ENCODE data around the gene ARHGAP15. TPM values are rescaled to one million over a fixed set of nuclear protein-coding genes. Genes with fewer than 3 reads are reported as not detected.

Gene ARHGAP15
- total RNA-seq, 1 experiment from 2014 or later = 0.42 TPM

DNA sequence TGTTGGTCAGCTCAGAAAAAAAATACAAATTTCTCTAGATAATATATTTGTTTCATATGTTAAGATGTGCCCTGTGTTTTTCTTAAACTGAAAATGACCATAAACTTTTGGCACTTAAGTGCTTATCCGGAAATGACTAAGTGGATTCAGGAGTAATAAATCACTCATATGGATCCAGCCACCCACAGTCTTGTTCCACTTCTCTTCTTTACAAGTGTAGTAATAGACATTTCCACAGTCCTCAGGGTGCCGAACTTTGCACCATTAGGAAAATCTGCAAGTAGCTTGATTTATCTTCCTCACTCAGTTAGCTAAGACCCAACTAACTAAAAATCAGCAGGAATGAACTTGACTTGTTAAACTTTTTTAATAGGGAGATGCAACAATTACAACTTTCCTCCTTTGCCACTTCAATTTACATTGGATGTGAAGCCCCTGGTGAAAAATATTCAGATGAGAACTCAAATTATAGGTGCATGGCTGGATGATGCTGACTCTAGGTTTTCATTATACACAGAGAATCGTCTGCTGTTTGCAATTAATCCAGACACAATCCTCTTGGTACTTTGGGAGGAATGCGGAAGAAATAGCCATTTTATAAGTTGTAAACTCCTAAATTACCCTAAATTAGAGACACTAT is 322.5 kb downstream of the ARHGAP15 start:
- ATAC-seq (no peak), DNase-seq (ENCODE audit: low read depth, low spot score) (no peak)
- Histone ChIP-seq H3K9ac (ENCODE audit: low read length) (no peak overlapping the region), H2AFZ (ENCODE audit: low read depth, low read length, poor library complexity, severe bottlenecking) (no peak overlapping the region), H3K27ac (ENCODE audit: low read depth, low read length) (no peak overlapping the region), H3K9me3 (ENCODE audit: control insufficient read depth in 1 of 2, insufficient read depth in 1 of 2, low read depth in 1 of 2, low read length in 2 of 2) (no peaks in the 10 kb centered on the region), H3K4me1 (ENCODE audit: control insufficient read depth in 1 of 2, insufficient read depth in 2 of 2, low read length in 2 of 2) (no peaks in the 10 kb centered on the region), H3K36me3 (ENCODE audit: control insufficient read depth in 1 of 2, insufficient read depth in 2 of 2, low read length in 2 of 2) (no peaks in the 10 kb centered on the region), H4K20me1 (ENCODE audit: insufficient read depth) (no peaks in the 10 kb centered on the region), H3K9me2 (ENCODE audit: insufficient read depth) (no peaks in the 10 kb centered on the region), H3K4me3 (replicated peaks in 1 of 2; ENCODE audit: low read depth in 1 of 2, low read length in 2 of 2) (no peak overlapping the region), H3K4me2 (ENCODE audit: low read length) (no peak overlapping the region), H3K79me2 (ENCODE audit: insufficient read depth, low read length) (no peaks in the 10 kb centered on the region), H3K27me3 (ENCODE audit: insufficient read depth, low read length) (no peaks in the 10 kb centered on the region)
- RAD21 ChIA-PET (ENCODE audit: low non-redundant PET in 1 of 2, low total read pairs in 2 of 2, uncharacterized antibody in 2 of 2, unreplicated experiment in 2 of 2) = no interaction called here
- no peak for TF ChIP-seq SRF (IDR thresholded peaks at IDR 0.05; ENCODE audit: low read depth)
- no TSS peak for BruUV-seq (replicated peaks)
- intact Hi-C loops (cut with micrococcal nuclease) = no loop called here
- CTCF ChIA-PET = no interaction called here
- POLR2A ChIA-PET = no interaction called here

GRCh38 chr2:143452817-143453451 is 323.7 kb downstream of the ARHGAP15 start:
- BruUV-seq (replicated peaks) = no TSS peak
- no peaks in the 10 kb centered on the region for H4K20me1 ChIP-seq (ENCODE audit: insufficient read depth)
- H3K27ac ChIP-seq (ENCODE audit: low read depth, low read length) = no peak overlapping the region
- no peak overlapping the region for H3K4me3 ChIP-seq (replicated peaks in 1 of 2; ENCODE audit: low read depth in 1 of 2, low read length in 2 of 2)
- no peaks in the 10 kb centered on the region for H3K36me3 ChIP-seq (ENCODE audit: control insufficient read depth in 1 of 2, insufficient read depth in 2 of 2, low read length in 2 of 2)
- no peak overlapping the region for H2AFZ ChIP-seq (ENCODE audit: low read depth, low read length, poor library complexity, severe bottlenecking)
- no peaks in the 10 kb centered on the region for H3K27me3 ChIP-seq (ENCODE audit: insufficient read depth, low read length)
- no peak overlapping the region for H3K4me2 ChIP-seq (ENCODE audit: low read length)
- DNase-seq (ENCODE audit: low read depth, low spot score) (no peak), ATAC-seq (no peak)
- ChIA-PET CTCF (no interaction called here), POLR2A (no interaction called here), RAD21 (ENCODE audit: low non-redundant PET in 1 of 2, low total read pairs in 2 of 2, uncharacterized antibody in 2 of 2, unreplicated experiment in 2 of 2) (no interaction called here)
- no peaks in the 10 kb centered on the region for H3K4me1 ChIP-seq (ENCODE audit: control insufficient read depth in 1 of 2, insufficient read depth in 2 of 2, low read length in 2 of 2)
- H3K9ac ChIP-seq (ENCODE audit: low read length) = no peak overlapping the region
- intact Hi-C loops (cut with micrococcal nuclease) = no loop called here
- H3K9me2 ChIP-seq (ENCODE audit: insufficient read depth) = no peaks in the 10 kb centered on the region
- H3K9me3 ChIP-seq (ENCODE audit: control insufficient read depth in 1 of 2, insufficient read depth in 1 of 2, low read depth in 1 of 2, low read length in 2 of 2) = no peaks in the 10 kb centered on the region
- TF ChIP-seq EGR1 (IDR thresholded peaks at IDR 0.05; ENCODE audit: low read depth) (no peak), TCF7L2 (IDR thresholded peaks at IDR 0.05; ENCODE audit: borderline replicate concordance, extremely low read depth, insufficient read depth, insufficient read length) (no peak), ELF1 (IDR thresholded peaks at IDR 0.05; ENCODE audit: borderline replicate concordance, low read depth) (no peak), EZH2phosphoT487 (IDR thresholded peaks at IDR 0.05; ENCODE audit: borderline replicate concordance) (no peak), SIN3A (IDR thresholded peaks at IDR 0.05; ENCODE audit: low read depth) (no peak), RAD21 (IDR thresholded peaks at IDR 0.05; ENCODE audit: low read depth) (no peak), POLR2AphosphoS5 (IDR thresholded peaks at IDR 0.05; ENCODE audit: low read depth, low read length) (no peak), ZNF274 (IDR thresholded peaks at IDR 0.05; ENCODE audit: low read depth, low read length) (no peak), ATF3 (IDR thresholded peaks at IDR 0.05) (no peak), JUND (IDR thresholded peaks at IDR 0.05) (no peak)
- TF ChIP-seq, protein P1, sequence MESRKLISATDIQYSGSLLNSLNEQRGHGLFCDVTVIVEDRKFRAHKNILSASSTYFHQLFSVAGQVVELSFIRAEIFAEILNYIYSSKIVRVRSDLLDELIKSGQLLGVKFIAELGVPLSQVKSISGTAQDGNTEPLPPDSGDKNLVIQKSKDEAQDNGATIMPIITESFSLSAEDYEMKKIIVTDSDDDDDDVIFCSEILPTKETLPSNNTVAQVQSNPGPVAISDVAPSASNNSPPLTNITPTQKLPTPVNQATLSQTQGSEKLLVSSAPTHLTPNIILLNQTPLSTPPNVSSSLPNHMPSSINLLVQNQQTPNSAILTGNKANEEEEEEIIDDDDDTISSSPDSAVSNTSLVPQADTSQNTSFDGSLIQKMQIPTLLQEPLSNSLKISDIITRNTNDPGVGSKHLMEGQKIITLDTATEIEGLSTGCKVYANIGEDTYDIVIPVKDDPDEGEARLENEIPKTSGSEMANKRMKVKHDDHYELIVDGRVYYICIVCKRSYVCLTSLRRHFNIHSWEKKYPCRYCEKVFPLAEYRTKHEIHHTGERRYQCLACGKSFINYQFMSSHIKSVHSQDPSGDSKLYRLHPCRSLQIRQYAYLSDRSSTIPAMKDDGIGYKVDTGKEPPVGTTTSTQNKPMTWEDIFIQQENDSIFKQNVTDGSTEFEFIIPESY (IDR thresholded peaks at IDR 0.05; ENCODE audit: extremely low read depth, insufficient replicate concordance, low read length) = no peak
- H3K79me2 ChIP-seq (ENCODE audit: insufficient read depth, low read length) = no peaks in the 10 kb centered on the region
